H9 (cell line): Measurements from ENCODE around the gene PLPPR5. TPM values are rescaled to one million over a fixed set of nuclear protein-coding genes. Genes with fewer than 3 reads are reported as not detected.

ENCODE experiments used
- DNase-seq: peaks from one replicate; pipeline ENCODE4 v3.0.0-alpha.2; 2017
- H2AFZ ChIP-seq: one replicate; pipeline ENCODE4 v1.6.1; 2013; ENCODE audit warnings: mild to moderate bottlenecking, low read length, control low read depth, moderate library complexity
- H2AK5ac ChIP-seq: 2 replicates; pipeline ENCODE4 v1.6.1; 2013; ENCODE audit warnings: low read length, control low read depth, mixed read lengths; ENCODE audit not compliant: insufficient read length
- H2BK120ac ChIP-seq: one replicate; pipeline ENCODE4 v1.6.1; 2013; ENCODE audit warnings: low read depth, mild to moderate bottlenecking, low read length, control low read depth, inconsistent platforms; ENCODE audit not compliant: poor library complexity, severe bottlenecking
- H2BK12ac ChIP-seq: 2 replicates; pipeline ENCODE4 v1.6.1; 2013; ENCODE audit warnings: low read length, control low read depth, mixed read lengths, low read depth; ENCODE audit not compliant: insufficient read length
- H2BK15ac ChIP-seq: 2 replicates; pipeline ENCODE4 v1.6.1; 2013; ENCODE audit warnings: low read depth, low read length, control low read depth
- H2BK20ac ChIP-seq: one replicate; pipeline ENCODE4 v1.6.1; 2013; ENCODE audit warnings: low read depth, mild to moderate bottlenecking, low read length, control low read depth, inconsistent platforms; ENCODE audit not compliant: poor library complexity, severe bottlenecking
- H2BK5ac ChIP-seq: 2 replicates; pipeline ENCODE4 v1.6.1; 2013; ENCODE audit warnings: low read length, control low read depth, mixed read lengths; ENCODE audit not compliant: insufficient read length
- H3K14ac ChIP-seq: 2 replicates; pipeline ENCODE4 v1.6.1; 2013; ENCODE audit warnings: low read length, control low read depth; ENCODE audit not compliant: insufficient read depth
- H3K18ac ChIP-seq: 2 replicates; pipeline ENCODE4 v1.6.1; 2013; ENCODE audit warnings: low read depth, mild to moderate bottlenecking, mixed read lengths, low read length, control low read depth; ENCODE audit not compliant: insufficient read length
- H3K23ac ChIP-seq: 2 replicates; pipeline ENCODE4 v1.6.1; 2013; ENCODE audit warnings: low read length, control low read depth, mixed read lengths, low read depth; ENCODE audit not compliant: insufficient read length
- H3K23me2 ChIP-seq: 2 replicates; pipeline ENCODE4 v1.6.1; 2013; ENCODE audit warnings: low read depth, mild to moderate bottlenecking, mixed read lengths, low read length, control low read depth; ENCODE audit not compliant: insufficient read length, poor library complexity, severe bottlenecking
- H3K27ac ChIP-seq: 2 replicates; pipeline ENCODE4 v1.5.1; 2013; ENCODE audit warnings: low read length, control low read depth, mixed read lengths, low read depth; ENCODE audit not compliant: insufficient read length
- H3K27me3 ChIP-seq: 2 replicates; pipeline ENCODE4 v1.6.1; 2013; ENCODE audit warnings: low read length, control low read depth, inconsistent platforms; ENCODE audit not compliant: insufficient read depth
- H3K4ac ChIP-seq: 2 replicates; pipeline ENCODE4 v1.6.1; 2013; ENCODE audit warnings: low read depth, mild to moderate bottlenecking, control low read depth, inconsistent platforms, low read length, moderate library complexity
- H3K4me1 ChIP-seq: 2 replicates; pipeline ENCODE4 v1.6.1; 2013; ENCODE audit warnings: low read length, control low read depth, inconsistent platforms; ENCODE audit not compliant: insufficient read depth
- H3K4me2 ChIP-seq: 2 replicates; pipeline ENCODE4 v1.6.1; 2013; ENCODE audit warnings: low read length, control low read depth, mixed read lengths; ENCODE audit not compliant: insufficient read length, insufficient read depth
- H3K56ac ChIP-seq: 2 replicates; pipeline ENCODE4 v1.6.1; 2013; ENCODE audit warnings: low read depth, mild to moderate bottlenecking, mixed read lengths, low read length, control low read depth; ENCODE audit not compliant: insufficient read length
- H3K79me1 ChIP-seq: 2 replicates; pipeline ENCODE4 v1.6.1; 2013; ENCODE audit warnings: low read depth, mild to moderate bottlenecking, moderate library complexity, low read length, control low read depth, inconsistent platforms; ENCODE audit not compliant: insufficient read depth, poor library complexity, severe bottlenecking
- H3K79me2 ChIP-seq: 2 replicates; pipeline ENCODE4 v1.6.1; 2013; ENCODE audit warnings: low read length, control low read depth, inconsistent platforms; ENCODE audit not compliant: insufficient read depth
- H3K9ac ChIP-seq: 2 replicates; pipeline ENCODE4 v1.6.1; 2013; ENCODE audit warnings: low read length, control low read depth, mixed read lengths; ENCODE audit not compliant: insufficient read length; ENCODE audit errors: extremely low read depth
- H3K9me3 ChIP-seq: one replicate; pipeline ENCODE4 v1.6.1; 2013; ENCODE audit warnings: low read depth, low read length, inconsistent platforms; ENCODE audit not compliant: control insufficient read depth
- H3T11ph ChIP-seq: one replicate; pipeline ENCODE4 v1.6.1; 2013; ENCODE audit warnings: mild to moderate bottlenecking, low read length, control low read depth, inconsistent platforms
- H4K20me1 ChIP-seq: one replicate; pipeline ENCODE4 v1.6.1; 2013; ENCODE audit not compliant: control insufficient read depth, insufficient read length, insufficient read depth
- H4K5ac ChIP-seq: 2 replicates; pipeline ENCODE4 v1.6.1; 2013; ENCODE audit warnings: low read depth, mild to moderate bottlenecking, mixed read lengths, low read length, control low read depth; ENCODE audit not compliant: insufficient read length
- H4K8ac ChIP-seq: replicated peaks from 2 replicates; pipeline ENCODE4 v1.6.1; 2013; ENCODE audit warnings: low read length, control low read depth, mixed read lengths, low read depth; ENCODE audit not compliant: insufficient read length
- H4K91ac ChIP-seq: 2 replicates; pipeline ENCODE4 v1.6.1; 2013; ENCODE audit warnings: low read depth, mild to moderate bottlenecking, moderate library complexity, mixed read lengths, low read length, control low read depth; ENCODE audit not compliant: insufficient read length
- H3K27ac Mint-ChIP-seq, 3 experiments: 2 replicates in 2 of 3; 3 replicates in 1 of 3; pipeline ENCODE4 v1.8.0; 2020 to 2021; ENCODE audit warnings: mixed read lengths in 3 of 3, mild to moderate bottlenecking in 1 of 3, moderate library complexity in 1 of 3
- H3K27me3 Mint-ChIP-seq: 2 replicates; pipeline ENCODE4 v1.8.0; 2021; ENCODE audit warnings: low read depth, mild to moderate bottlenecking, moderate library complexity, mixed read lengths
- H3K36me3 Mint-ChIP-seq, 3 experiments: 2 replicates in 2 of 3; 3 replicates in 1 of 3; pipeline ENCODE4 v1.8.0; 2020 to 2021; ENCODE audit warnings: low read depth in 3 of 3, mixed read lengths in 3 of 3; ENCODE audit not compliant: insufficient read depth in 1 of 3
- H3K4me1 Mint-ChIP-seq, 2 experiments: 2 replicates each; pipeline ENCODE4 v1.8.0; 2020; ENCODE audit warnings: mixed read lengths in 2 of 2
- H3K4me3 Mint-ChIP-seq, 2 experiments: 2 replicates in 1 of 2; 3 replicates in 1 of 2; pipeline ENCODE4 v1.8.0; 2020 to 2021; ENCODE audit warnings: mild to moderate bottlenecking in 2 of 2, mixed read lengths in 2 of 2, moderate library complexity in 1 of 2
- H3K9me3 Mint-ChIP-seq, 2 experiments: 2 replicates in 1 of 2; 3 replicates in 1 of 2; pipeline ENCODE4 v1.8.0; 2020; ENCODE audit warnings: mild to moderate bottlenecking in 2 of 2, mixed read lengths in 2 of 2, moderate library complexity in 1 of 2
- WGBS: extraction: QIAGEN DNeasy Blood & Tissue Kit; methylation state at CpG from one replicate; pipeline ENCODE4 v1.1.7; 2013; ENCODE audit warnings: missing lambda C conversion rate, low lambda C conversion rate, mixed read lengths; ENCODE audit not compliant: insufficient read length; ENCODE audit errors: extremely low coverage; 5-methylcytosine and 5-hydroxymethylcytosine counted together
- total RNA-seq: library from RNA; stranded (reverse); gene quantifications from 2 replicates; pipeline ENCODE4 v1.2.1, GENCODE V29; 2021
- TF ChIP-seq, protein P1 (sequence below): fragments of 200-600 bp; sonication (generic); conservative IDR thresholded peaks from 3 replicates; pipeline ENCODE4 v1.8.0; 2021; ENCODE audit warnings: antibody characterized with exemption, mild to moderate bottlenecking

The PLPPR5 gene
- total RNA-seq, 1 experiment from 2014 or later, result 1.4 TPM

DNA sequence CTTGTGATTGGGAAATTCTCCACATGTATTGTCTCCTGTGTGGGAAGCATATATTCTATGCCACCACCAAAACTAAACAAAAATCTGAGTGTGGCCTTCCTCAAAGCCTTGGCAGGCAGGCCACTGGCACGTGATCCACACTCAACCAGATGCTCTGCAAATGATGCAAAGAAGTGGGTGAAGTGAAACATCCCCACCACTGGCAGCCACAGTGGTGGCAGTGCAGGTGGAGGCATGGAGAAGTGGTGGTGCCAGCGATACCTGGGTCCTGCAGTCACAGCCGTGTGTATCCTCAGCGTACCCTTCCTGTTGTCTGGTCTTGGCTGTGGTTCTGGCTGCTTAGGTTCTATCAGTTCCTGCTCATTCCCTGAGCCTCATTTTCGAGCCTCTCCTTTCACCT lies 65.2 kb downstream of the PLPPR5 start:
- Histone ChIP-seq H2BK5ac (no peak overlapping the region), H3K14ac (no peak overlapping the region), H3K4me1 (no peaks in the 10 kb centered on the region), H3K23ac (no peak overlapping the region), H2BK12ac (no peak overlapping the region), H2BK20ac (no peak overlapping the region), H3K18ac (no peak overlapping the region), H3K9ac (no peak overlapping the region), H2BK120ac (no peak overlapping the region), H3T11ph (no peak overlapping the region), H3K79me2 (no peaks in the 10 kb centered on the region), H3K27me3 (no peaks in the 10 kb centered on the region), H3K4me2 (no peak overlapping the region), H2BK15ac (no peak overlapping the region), H4K20me1 (no peaks in the 10 kb centered on the region), H3K56ac (no peak overlapping the region), H2AK5ac (no peak overlapping the region), H2AFZ (no peak overlapping the region), H3K9me3 (no peaks in the 10 kb centered on the region), H4K91ac (no peak overlapping the region), H3K27ac (no peak overlapping the region), H3K23me2 (no peaks in the 10 kb centered on the region), H4K5ac (no peak overlapping the region), H3K79me1 (no peaks in the 10 kb centered on the region), H3K4ac (no peak overlapping the region), H4K8ac (no peak overlapping the region)
- no peaks in the 10 kb centered on the region for H3K27me3 Mint-ChIP-seq
- no peak for DNase-seq
- no CpG with 5 or more reads among the region's 5 CpGs for WGBS
- peaks cover 6 to 8% of the 10 kb centered on the region in 2 experiments for H3K4me1 Mint-ChIP-seq
- no peaks in the 10 kb centered on the region for H3K9me3 Mint-ChIP-seq
- H3K4me3 Mint-ChIP-seq, result no peak overlapping the region
- H3K36me3 Mint-ChIP-seq, result no peaks in the 10 kb centered on the region; a peak in 1 of 7 replicates
- TF ChIP-seq, protein P1, sequence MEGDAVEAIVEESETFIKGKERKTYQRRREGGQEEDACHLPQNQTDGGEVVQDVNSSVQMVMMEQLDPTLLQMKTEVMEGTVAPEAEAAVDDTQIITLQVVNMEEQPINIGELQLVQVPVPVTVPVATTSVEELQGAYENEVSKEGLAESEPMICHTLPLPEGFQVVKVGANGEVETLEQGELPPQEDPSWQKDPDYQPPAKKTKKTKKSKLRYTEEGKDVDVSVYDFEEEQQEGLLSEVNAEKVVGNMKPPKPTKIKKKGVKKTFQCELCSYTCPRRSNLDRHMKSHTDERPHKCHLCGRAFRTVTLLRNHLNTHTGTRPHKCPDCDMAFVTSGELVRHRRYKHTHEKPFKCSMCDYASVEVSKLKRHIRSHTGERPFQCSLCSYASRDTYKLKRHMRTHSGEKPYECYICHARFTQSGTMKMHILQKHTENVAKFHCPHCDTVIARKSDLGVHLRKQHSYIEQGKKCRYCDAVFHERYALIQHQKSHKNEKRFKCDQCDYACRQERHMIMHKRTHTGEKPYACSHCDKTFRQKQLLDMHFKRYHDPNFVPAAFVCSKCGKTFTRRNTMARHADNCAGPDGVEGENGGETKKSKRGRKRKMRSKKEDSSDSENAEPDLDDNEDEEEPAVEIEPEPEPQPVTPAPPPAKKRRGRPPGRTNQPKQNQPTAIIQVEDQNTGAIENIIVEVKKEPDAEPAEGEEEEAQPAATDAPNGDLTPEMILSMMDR, result no peak
- no peak overlapping the region for H3K27ac Mint-ChIP-seq
